PC-3 (cell line): ENCODE data around the gene IVNS1ABP.

Experiments
- CTCF ChIP-seq: fragments of 300-600 bp; sonication (generic); conservative IDR thresholded peaks from 2 replicates; pipeline ENCODE4 v1.5.1; 2017; ENCODE audit warnings: antibody characterized with exemption, low read depth, mild to moderate bottlenecking, low read length
- EZH2 ChIP-seq: fragments of 300-600 bp; sonication (generic); IDR thresholded peaks from one replicate; pipeline ENCODE4 v1.6.1; 2017; ENCODE audit warnings: antibody characterized with exemption, mild to moderate bottlenecking, low read length; ENCODE audit not compliant: unreplicated experiment
- EZH2phosphoT487 ChIP-seq: fragments of 300-600 bp; sonication (generic); IDR thresholded peaks from 2 replicates; pipeline ENCODE4 v1.6.1; 2018; ENCODE audit warnings: mild to moderate bottlenecking, antibody characterized with exemption, low read length, borderline replicate concordance

GRCh38 chr1:185342672-185343259 is 25.7 kb upstream of the IVNS1ABP start:
- TF ChIP-seq CTCF (no peak), EZH2 (no peak), EZH2phosphoT487 (no peak)
